Measurements from ENCODE around the gene VIPR1.

VIPR1 gene

GRCh38 chr3:42535981-42536784 is 33.7 kb downstream of the VIPR1 start:
- TF ChIP-seq EZH2phosphoT487 (IDR thresholded peaks at IDR 0.05; ENCODE audit: low read depth): no peak
- TF ChIP-seq CTCF (IDR thresholded peaks at IDR 0.05; ENCODE audit: low read depth, low read length): peak; percentile 57
- Histone ChIP-seq H3K27ac (ENCODE audit: low read length) (no peak overlapping the region), H2AFZ (ENCODE audit: low read depth, low read length) (no peak overlapping the region), H4K20me1 (ENCODE audit: insufficient read depth, low read length) (no peaks in the 10 kb centered on the region), H3K9ac (ENCODE audit: low read length) (no peak overlapping the region), H3K4me3 (ENCODE audit: low read length) (no peak overlapping the region), H3K4me1 (ENCODE audit: low read length) (no peaks in the 10 kb centered on the region), H3K27me3 (ENCODE audit: low read depth, low read length) (no peaks in the 10 kb centered on the region), H3K36me3 (replicated peaks; ENCODE audit: low read depth, low read length) (no peaks in the 10 kb centered on the region), H3K9me3 (ENCODE audit: insufficient read depth, low read length) (no peaks in the 10 kb centered on the region), H3K4me2 (ENCODE audit: low read length) (no peak overlapping the region), H3K79me2 (ENCODE audit: low read length) (no peaks in the 10 kb centered on the region)

GRCh38 chr3:42537350-42537749 is 34.9 kb downstream of the VIPR1 start:
- no peaks in the 10 kb centered on the region for H3K36me3 ChIP-seq (replicated peaks; ENCODE audit: low read depth, low read length)
- no peak for TF ChIP-seq EZH2phosphoT487 (IDR thresholded peaks at IDR 0.05; ENCODE audit: low read depth)
- TF ChIP-seq CTCF (IDR thresholded peaks at IDR 0.05; ENCODE audit: low read depth, low read length): no peak
- no peak overlapping the region for H3K4me3 ChIP-seq (ENCODE audit: low read length)
- H3K27me3 ChIP-seq (ENCODE audit: low read depth, low read length): no peaks in the 10 kb centered on the region
- no peak overlapping the region for H2AFZ ChIP-seq (ENCODE audit: low read depth, low read length)
- no peaks in the 10 kb centered on the region for H3K4me1 ChIP-seq (ENCODE audit: low read length)
- no peak overlapping the region for H3K4me2 ChIP-seq (ENCODE audit: low read length)
- no peaks in the 10 kb centered on the region for H3K79me2 ChIP-seq (ENCODE audit: low read length)
- no peaks in the 10 kb centered on the region for H4K20me1 ChIP-seq (ENCODE audit: insufficient read depth, low read length)
- no peak overlapping the region for H3K9ac ChIP-seq (ENCODE audit: low read length)
- no peak overlapping the region for H3K27ac ChIP-seq (ENCODE audit: low read length)
- H3K9me3 ChIP-seq (ENCODE audit: insufficient read depth, low read length): no peaks in the 10 kb centered on the region

GRCh38 chr3:42539871-42540714 is 37.6 kb downstream of the VIPR1 start:
- Histone ChIP-seq H3K4me1 (ENCODE audit: low read length) (no peaks in the 10 kb centered on the region), H3K27me3 (ENCODE audit: low read depth, low read length) (no peaks in the 10 kb centered on the region), H3K27ac (ENCODE audit: low read length) (no peak overlapping the region), H3K9ac (ENCODE audit: low read length) (no peak overlapping the region), H3K4me3 (ENCODE audit: low read length) (no peak overlapping the region), H4K20me1 (ENCODE audit: insufficient read depth, low read length) (no peaks in the 10 kb centered on the region), H3K36me3 (replicated peaks; ENCODE audit: low read depth, low read length) (no peaks in the 10 kb centered on the region), H3K4me2 (ENCODE audit: low read length) (no peak overlapping the region), H2AFZ (ENCODE audit: low read depth, low read length) (no peak overlapping the region), H3K79me2 (ENCODE audit: low read length) (no peaks in the 10 kb centered on the region), H3K9me3 (ENCODE audit: insufficient read depth, low read length) (no peaks in the 10 kb centered on the region)
- no peak for TF ChIP-seq EZH2phosphoT487 (IDR thresholded peaks at IDR 0.05; ENCODE audit: low read depth)
- peak; percentile 90 for TF ChIP-seq CTCF (IDR thresholded peaks at IDR 0.05; ENCODE audit: low read depth, low read length)

- TF ChIP-seq EZH2phosphoT487 (IDR thresholded peaks at IDR 0.05; ENCODE audit: low read depth): no peak
- no peak for TF ChIP-seq CTCF (IDR thresholded peaks at IDR 0.05; ENCODE audit: low read depth, low read length)
- Histone ChIP-seq H3K4me3 (ENCODE audit: low read length) (no peak overlapping the region), H3K4me1 (ENCODE audit: low read length) (no peaks in the 10 kb centered on the region), H2AFZ (ENCODE audit: low read depth, low read length) (no peak overlapping the region), H4K20me1 (ENCODE audit: insufficient read depth, low read length) (no peaks in the 10 kb centered on the region), H3K9me3 (ENCODE audit: insufficient read depth, low read length) (no peaks in the 10 kb centered on the region), H3K36me3 (replicated peaks; ENCODE audit: low read depth, low read length) (no peaks in the 10 kb centered on the region), H3K27me3 (ENCODE audit: low read depth, low read length) (no peaks in the 10 kb centered on the region), H3K79me2 (ENCODE audit: low read length) (no peaks in the 10 kb centered on the region), H3K9ac (ENCODE audit: low read length) (no peak overlapping the region), H3K4me2 (ENCODE audit: low read length) (no peak overlapping the region), H3K27ac (ENCODE audit: low read length) (no peak overlapping the region)
Measured at GRCh38 chr3:42541079-42541478, 38.6 kb downstream of the VIPR1 start.
